Measurements from ENCODE around the gene CARS2. TPM values are rescaled to one million over a fixed set of nuclear protein-coding genes. Genes with fewer than 3 reads are reported as not detected.

CARS2 gene
- total RNA-seq: 154 and 161 TPM in 2 replicates

GRCh38 chr13:110705826-110706569 is at the start of gene CARS2:
TSS of gene CARS2 (minus strand) at chr13:110706116. CDS start at chr13:110706093, 23 bp downstream.
- Histone ChIP-seq H4K20me1 (ENCODE audit: insufficient read depth, low read length) (peaks cover 4% of the 10 kb centered on the region), H3K4me1 (ENCODE audit: insufficient read depth, low read length) (peaks cover 41% of the 10 kb centered on the region), H3K79me2 (ENCODE audit: insufficient read depth, low read length) (peaks cover 42% of the 10 kb centered on the region), H3K27me3 (ENCODE audit: insufficient read depth, low read length) (no peaks in the 10 kb centered on the region), H3K27ac (ENCODE audit: low read depth, low read length) (peak within 1 kb of the TSS; percentile 97), H3K4me2 (ENCODE audit: insufficient read depth, low read length) (peak within 1 kb of the TSS; percentile 95), H3K36me3 (ENCODE audit: insufficient read depth, low read length) (peaks cover 18% of the 10 kb centered on the region), H2AFZ (ENCODE audit: low read length) (peak within 1 kb of the TSS; percentile 65), H3K9me3 (ENCODE audit: low read depth, low read length) (no peaks in the 10 kb centered on the region), H3K4me3 (ENCODE audit: insufficient read depth, low read length) (peak within 1 kb of the TSS; percentile 86)
- TF ChIP-seq CTCF (IDR thresholded peaks at IDR 0.05; ENCODE audit: extremely low read depth, low read depth, low read length): no peak
- DNase-seq (ENCODE audit: insufficient read length, low spot score, missing footprints): peak; percentile 99

GRCh38 chr13:110748271-110748670 is 42.4 kb upstream of the CARS2 start:
- TF ChIP-seq CTCF (IDR thresholded peaks at IDR 0.05; ENCODE audit: extremely low read depth, low read depth, low read length): no peak
- no peaks in the 10 kb centered on the region for H3K36me3 ChIP-seq (ENCODE audit: insufficient read depth, low read length)
- DNase-seq (ENCODE audit: insufficient read length, low spot score, missing footprints): no peak

GRCh38 chr13:110746438-110746837 is 40.5 kb upstream of the CARS2 start:
- no peak overlapping the region for H3K4me2 ChIP-seq (ENCODE audit: insufficient read depth, low read length)
- TF ChIP-seq CTCF (IDR thresholded peaks at IDR 0.05; ENCODE audit: extremely low read depth, low read depth, low read length): no peak
- no peak overlapping the region for H3K27ac ChIP-seq (ENCODE audit: low read depth, low read length)
- no peak for DNase-seq (ENCODE audit: insufficient read length, low spot score, missing footprints)
- no peaks in the 10 kb centered on the region for H3K79me2 ChIP-seq (ENCODE audit: insufficient read depth, low read length)
- H3K4me1 ChIP-seq (ENCODE audit: insufficient read depth, low read length): no peaks in the 10 kb centered on the region
- H3K27me3 ChIP-seq (ENCODE audit: insufficient read depth, low read length): no peaks in the 10 kb centered on the region
- H3K9me3 ChIP-seq (ENCODE audit: low read depth, low read length): no peaks in the 10 kb centered on the region
- H3K4me3 ChIP-seq (ENCODE audit: insufficient read depth, low read length): no peak overlapping the region
- no peak overlapping the region for H2AFZ ChIP-seq (ENCODE audit: low read length)
- H4K20me1 ChIP-seq (ENCODE audit: insufficient read depth, low read length): no peaks in the 10 kb centered on the region
- no peaks in the 10 kb centered on the region for H3K36me3 ChIP-seq (ENCODE audit: insufficient read depth, low read length)

More at GRCh38 chr13:110748271-110748670, 42.4 kb upstream of the CARS2 start:
- Histone ChIP-seq H3K4me2 (ENCODE audit: insufficient read depth, low read length) (no peak overlapping the region), H3K4me1 (ENCODE audit: insufficient read depth, low read length) (no peaks in the 10 kb centered on the region), H3K27me3 (ENCODE audit: insufficient read depth, low read length) (no peaks in the 10 kb centered on the region), H3K9me3 (ENCODE audit: low read depth, low read length) (no peaks in the 10 kb centered on the region), H4K20me1 (ENCODE audit: insufficient read depth, low read length) (no peaks in the 10 kb centered on the region), H2AFZ (ENCODE audit: low read length) (no peak overlapping the region), H3K79me2 (ENCODE audit: insufficient read depth, low read length) (no peaks in the 10 kb centered on the region), H3K4me3 (ENCODE audit: insufficient read depth, low read length) (no peak overlapping the region), H3K27ac (ENCODE audit: low read depth, low read length) (no peak overlapping the region)

GRCh38 chr13:110743687-110744086 is 37.8 kb upstream of the CARS2 start:
- Histone ChIP-seq H4K20me1 (ENCODE audit: insufficient read depth, low read length) (no peaks in the 10 kb centered on the region), H3K4me1 (ENCODE audit: insufficient read depth, low read length) (no peaks in the 10 kb centered on the region), H2AFZ (ENCODE audit: low read length) (no peak overlapping the region), H3K36me3 (ENCODE audit: insufficient read depth, low read length) (no peaks in the 10 kb centered on the region), H3K27ac (ENCODE audit: low read depth, low read length) (no peak overlapping the region), H3K9me3 (ENCODE audit: low read depth, low read length) (no peaks in the 10 kb centered on the region), H3K27me3 (ENCODE audit: insufficient read depth, low read length) (no peaks in the 10 kb centered on the region), H3K4me3 (ENCODE audit: insufficient read depth, low read length) (no peak overlapping the region), H3K79me2 (ENCODE audit: insufficient read depth, low read length) (no peaks in the 10 kb centered on the region), H3K4me2 (ENCODE audit: insufficient read depth, low read length) (no peak overlapping the region)
- DNase-seq (ENCODE audit: insufficient read length, low spot score, missing footprints): no peak
- TF ChIP-seq CTCF (IDR thresholded peaks at IDR 0.05; ENCODE audit: extremely low read depth, low read depth, low read length): no peak

Measured in osteoblast (primary cell).